Heart right ventricle (tissue), 16 donors: ENCODE measurements around the gene ZMYM2. TPM values are rescaled to one million over a fixed set of nuclear protein-coding genes. Genes with fewer than 3 reads are reported as not detected.
A peak's percentile ranks its signal among the peaks of the same experiment; 100 is the strongest.

Source experiments
- ATAC-seq, 8 donors: fragments of 200-7000 bp; cut with Tn5 transposase; one replicate each; pipeline ENCODE4 v1.9.1; 2020; ENCODE audit warnings: mild to moderate bottlenecking in 8 of 8, moderate library complexity in 8 of 8, moderate number of reproducible peaks in 1 of 8
- DNase-seq, 2 donors: peaks; one replicate each; pipeline ENCODE4 v3.0.0-alpha.2; 2020
- H3K27ac ChIP-seq, 10 donors: fragments of 200-600 bp; sonication (generic) in 2 of 10; one replicate each; pipeline versions ENCODE4 v1.5.0 to v1.8.0; 2020 to 2022; ENCODE audit warnings: mild to moderate bottlenecking in 3 of 10
- H3K27me3 ChIP-seq, 7 donors: fragments of 200-600 bp; one replicate each; pipeline ENCODE4 v1.8.0; 2021 to 2022; ENCODE audit warnings: mild to moderate bottlenecking in 2 of 7
- H3K36me3 ChIP-seq, 9 donors: fragments of 200-600 bp; sonication (generic) in 1 of 9; one replicate each; pipeline versions ENCODE4 v1.5.0 to v1.8.0; 2020 to 2022; ENCODE audit warnings: mild to moderate bottlenecking in 2 of 9
- H3K4me1 ChIP-seq, 9 donors: fragments of 200-600 bp; sonication (generic) in 1 of 9; one replicate each; pipeline versions ENCODE4 v1.5.0 to v1.8.0; 2020 to 2022; ENCODE audit warnings: mild to moderate bottlenecking in 4 of 9
- H3K4me3 ChIP-seq, 10 donors: fragments of 200-600 bp; sonication (generic) in 2 of 10; one replicate each; pipeline versions ENCODE4 v1.5.0 to v1.8.0; 2020 to 2022; ENCODE audit warnings: mild to moderate bottlenecking in 7 of 10, moderate library complexity in 2 of 10
- H3K9me3 ChIP-seq, 11 donors: fragments of 200-600 bp in 10 of 11; sonication (generic) in 2 of 11; one replicate each; pipeline versions ENCODE4 v1.5.0 to v1.8.0; 2013 to 2022; ENCODE audit warnings: mild to moderate bottlenecking in 2 of 11, control low read depth in 1 of 11, moderate library complexity in 1 of 11
- WGBS, 2 donors: extraction: QIAGEN DNeasy Blood & Tissue Kit; methylation state at CpG; one replicate each; pipeline ENCODE4 v1.1.7; 2013; ENCODE audit warnings: inconsistent platforms in 1 of 2; 5-methylcytosine and 5-hydroxymethylcytosine counted together
- intact Hi-C, 10 donors: fragments of 100-400 bp; cut with DNase I; formaldehyde crosslinking; loops; one replicate each; pipeline versions ENCODE4 v1.11.1 to v1.14.2; 2022
- polyA plus RNA-seq, 2 donors: library from polyadenylated mRNA; stranded (reverse); fragments of 200-250 nt; gene quantifications; one replicate each; pipeline ENCODE4 v1.2.3, GENCODE V29; 2013
- total RNA-seq, 10 donors: library from RNA; stranded (reverse); fragmentation: NEBNext Ultra II Directional in 3 of 10; extraction: Animal tissue kit (Norgen Biotek cat#: 25700) in 3 of 10; gene quantifications; one replicate each; pipeline versions ENCODE4 v1.2.1 to v1.2.4, GENCODE V29; 2021 to 2023
- TF ChIP-seq, protein P1 (sequence below), 9 donors: fragments of 200-600 bp; sonication (generic) in 2 of 9; IDR thresholded peaks; one replicate each; pipeline versions ENCODE4 v1.5.0 to v1.8.0; 2021 to 2022; ENCODE audit warnings: antibody characterized with exemption in 9 of 9, mild to moderate bottlenecking in 5 of 9, moderate library complexity in 1 of 9
- donor health status: Arrhythmogenic right ventricular cardiomyopathy.
- donor health status: ischemic (EF 13 %, LVEDD 7.1; RV severe dilation, severe dysfunction).
- donor health status: healthy with polysubstance abuse.
- donor health status: DM: no; HTN: yes; CAD: no.
- donor health status: DM: no; HTN: no; CAD: no.
- donor health status: ischemic (EF 25% LVEDD 6.9; RV normal size, moderate dysfunction).
- donor health status: ischemic (EF 25% LVEDD 5.7; RV mildly dilated, moderate dysfunction).
- donor health status: healthy.
- donor health status: DM: yes; HTN: yes; CAD: no.
- donor health status: Ischemic cardiomyopathy.
- donor health status: ischemic (EF 35%, LVEDD 5.7; RV mildly dilated, moderate dysfunction).
- donor health status: nonischemic (EF 11% LVEDD 7.7; RV severe dilation, severe dysfunction).
- donor health status: DM: yes; HTN: yes; CAD: no.
- donor health status: PGD.
- donor health status: ischemic (EF 29% LVEDD 5.4; RV normal size, mild dysfunction).
- donor health status: nonischemic (EF 23%, LVEDD 6.1; RV moderate dilation, normal function).

Gene ZMYM2
- total and polyA plus RNA-seq, 12 donors: 9.2 to 68.5 (median 49.9) TPM

DNA sequence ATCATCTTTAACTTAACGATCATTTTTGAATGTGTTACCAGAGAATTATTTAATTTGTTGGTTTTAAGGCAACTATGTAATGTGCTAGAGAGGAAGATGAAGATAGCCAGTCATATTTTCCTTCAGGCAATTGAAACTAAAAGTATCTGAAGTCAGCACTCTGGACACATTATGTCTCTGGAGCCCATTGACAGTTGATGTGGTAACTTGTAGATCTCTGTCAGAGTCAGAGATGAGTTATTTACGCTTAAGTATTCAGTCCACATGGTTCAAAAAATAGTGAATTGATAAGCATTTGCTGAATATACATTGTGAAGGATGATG, 2.1 kb downstream of the ZMYM2 start:
- 63 to 66% methylated on average over 2 of the region's 2 CpGs for WGBS, 2 donors
- TF ChIP-seq, protein P1, sequence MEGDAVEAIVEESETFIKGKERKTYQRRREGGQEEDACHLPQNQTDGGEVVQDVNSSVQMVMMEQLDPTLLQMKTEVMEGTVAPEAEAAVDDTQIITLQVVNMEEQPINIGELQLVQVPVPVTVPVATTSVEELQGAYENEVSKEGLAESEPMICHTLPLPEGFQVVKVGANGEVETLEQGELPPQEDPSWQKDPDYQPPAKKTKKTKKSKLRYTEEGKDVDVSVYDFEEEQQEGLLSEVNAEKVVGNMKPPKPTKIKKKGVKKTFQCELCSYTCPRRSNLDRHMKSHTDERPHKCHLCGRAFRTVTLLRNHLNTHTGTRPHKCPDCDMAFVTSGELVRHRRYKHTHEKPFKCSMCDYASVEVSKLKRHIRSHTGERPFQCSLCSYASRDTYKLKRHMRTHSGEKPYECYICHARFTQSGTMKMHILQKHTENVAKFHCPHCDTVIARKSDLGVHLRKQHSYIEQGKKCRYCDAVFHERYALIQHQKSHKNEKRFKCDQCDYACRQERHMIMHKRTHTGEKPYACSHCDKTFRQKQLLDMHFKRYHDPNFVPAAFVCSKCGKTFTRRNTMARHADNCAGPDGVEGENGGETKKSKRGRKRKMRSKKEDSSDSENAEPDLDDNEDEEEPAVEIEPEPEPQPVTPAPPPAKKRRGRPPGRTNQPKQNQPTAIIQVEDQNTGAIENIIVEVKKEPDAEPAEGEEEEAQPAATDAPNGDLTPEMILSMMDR (IDR thresholded peaks at IDR 0.05): no peak
- intact Hi-C loops: loop anchor here in 1 of 10 donors (5.0 kb wide), 1 partner anchor 178 kb away; the partner anchor contains the start of gene PSPC1
- H3K36me3 ChIP-seq: peaks cover 0 to 51% (median 0%) of the 10 kb centered on the region in 9 donors
- no peaks in the 10 kb centered on the region for H3K27me3 ChIP-seq
- H3K4me1 ChIP-seq: peaks cover 2 to 58% (median 38%) of the 10 kb centered on the region in 9 donors
- DNase-seq (no peak), ATAC-seq (no peak)
- peak overlapping the region in 3 of 10 donors; percentile 98 to 100 (median 98) for H3K27ac ChIP-seq
- H3K4me3 ChIP-seq: peak overlapping the region in 8 of 10 donors; percentile 63 to 93 (median 85)
- H3K9me3 ChIP-seq: no peaks in the 10 kb centered on the region

DNA sequence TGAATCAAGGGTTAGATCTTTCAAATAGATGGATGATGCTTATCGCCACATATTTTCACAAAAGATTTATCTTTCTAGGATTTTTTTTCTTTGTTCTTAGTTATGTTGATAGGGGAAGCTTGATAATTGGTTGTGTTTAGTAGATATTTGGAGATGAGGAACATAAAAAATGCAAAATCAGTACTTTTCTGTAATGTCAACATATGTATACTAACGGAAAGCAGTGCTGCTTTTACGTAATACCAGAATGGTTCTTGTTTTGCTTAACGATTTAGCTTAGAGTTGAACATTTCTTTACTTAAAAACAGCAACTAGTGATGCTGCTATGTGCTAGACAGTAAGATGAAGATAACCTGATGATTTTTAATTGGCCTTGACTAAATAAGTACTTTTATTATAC, 3.0 kb downstream of the ZMYM2 start:
- peak overlapping the region in 1 of 10 donors; percentile 98 for H3K27ac ChIP-seq
- H3K9me3 ChIP-seq: no peaks in the 10 kb centered on the region
- peaks cover 2 to 61% (median 38%) of the 10 kb centered on the region in 9 donors for H3K4me1 ChIP-seq
- H3K36me3 ChIP-seq: peaks cover 0 to 60% (median 6%) of the 10 kb centered on the region in 9 donors
- DNase-seq (no peak), ATAC-seq (no peak)
- intact Hi-C loops: loop anchor here in 1 of 10 donors (5.0 kb wide), 1 partner anchor 179 kb away; the partner anchor contains the start of gene PSPC1
- TF ChIP-seq, protein P1 (IDR thresholded peaks at IDR 0.05): no peak
- WGBS, 2 donors: 48 to 51% methylated on average over 4 of the region's 4 CpGs
- no peaks in the 10 kb centered on the region for H3K27me3 ChIP-seq
- peak overlapping the region in 2 of 10 donors; percentile 87 to 89 for H3K4me3 ChIP-seq

DNA sequence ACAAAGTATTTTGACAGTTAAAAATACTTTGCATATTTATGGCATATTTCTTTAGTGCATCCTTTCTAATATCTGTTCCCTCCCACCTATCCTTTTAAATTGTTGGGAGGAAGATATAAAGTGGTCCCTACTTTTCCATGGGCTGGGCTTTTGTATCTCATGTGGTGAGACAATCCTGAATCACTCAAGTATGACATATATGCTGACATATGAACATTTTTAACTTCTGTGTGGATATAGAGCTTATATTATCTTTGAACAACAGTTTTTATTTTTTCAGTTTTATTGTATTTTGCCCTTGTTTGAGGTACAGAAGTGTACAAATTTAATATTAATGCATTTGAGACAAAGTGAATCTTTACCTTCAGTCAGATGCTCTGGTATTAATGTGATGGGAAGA, 3.4 kb downstream of the ZMYM2 start:
- no peak for DNase-seq
- Histone ChIP-seq H3K36me3 (peaks cover 0 to 64% (median 8%) of the 10 kb centered on the region in 9 donors), H3K27me3 (no peaks in the 10 kb centered on the region), H3K27ac (peak overlapping the region in 1 of 10 donors; percentile 98), H3K4me1 (peaks cover 2 to 61% (median 38%) of the 10 kb centered on the region in 9 donors), H3K9me3 (no peaks in the 10 kb centered on the region), H3K4me3 (peak overlapping the region in 1 of 10 donors; percentile 87)
- intact Hi-C loops: loop anchor here in 1 of 10 donors (5.0 kb wide), 1 partner anchor 180 kb away; the partner anchor contains the start of gene PSPC1
- no peak for ATAC-seq
- TF ChIP-seq, protein P1 (IDR thresholded peaks at IDR 0.05): no peak

DNA sequence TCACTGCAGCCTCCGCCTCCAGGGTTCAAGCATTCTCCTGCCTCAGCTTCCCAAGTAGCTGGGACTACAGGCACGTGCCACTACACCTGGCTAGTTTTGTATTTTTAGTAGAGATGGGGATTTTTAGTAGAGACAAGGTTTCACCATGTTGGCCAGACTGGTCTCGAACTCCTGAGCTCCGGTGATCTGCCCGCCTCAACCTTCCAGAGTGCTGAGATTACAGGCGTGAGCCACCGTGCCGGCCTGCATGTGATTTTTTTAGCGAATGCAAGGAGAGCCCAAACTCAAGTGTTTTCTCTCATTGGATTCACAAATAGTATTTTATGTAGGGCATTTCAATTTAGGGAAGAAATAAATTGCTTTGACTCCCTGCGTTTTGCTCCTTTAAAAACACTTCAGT, 4.4 kb downstream of the ZMYM2 start:
- ATAC-seq (no peak), DNase-seq (no peak)
- TF ChIP-seq, protein P1 (IDR thresholded peaks at IDR 0.05): no peak
- intact Hi-C loops: loop anchor here in 1 of 10 donors (5.0 kb wide), 1 partner anchor 181 kb away; the partner anchor contains the start of gene PSPC1
- no peaks in the 10 kb centered on the region for H3K9me3 ChIP-seq
- peaks cover 0 to 74% (median 14%) of the 10 kb centered on the region in 9 donors for H3K36me3 ChIP-seq
- 67 to 70% methylated on average over 10 of the region's 10 CpGs for WGBS, 2 donors
- H3K4me3 ChIP-seq: no peak overlapping the region
- no peak overlapping the region for H3K27ac ChIP-seq
- H3K27me3 ChIP-seq: no peaks in the 10 kb centered on the region
- peaks cover 2 to 67% (median 38%) of the 10 kb centered on the region in 9 donors for H3K4me1 ChIP-seq
